ENCODE data around the gene ZFP1. TPM values are rescaled to one million over a fixed set of nuclear protein-coding genes. Genes with fewer than 3 reads are reported as not detected.

ZFP1 gene
- total RNA-seq, 1 experiment from 2014 or later, result 15.3 TPM

- Mint-ChIP-seq H3K4me1 (peaks cover 39 to 57% of the 10 kb centered on the region in 2 experiments), H3K4me3 (peak overlapping the region; percentile 40 to 58)
- TF ChIP-seq CTCF (conservative IDR thresholded peaks at IDR 0.05), result peak; percentile 92
Observed at GRCh38 chr16:75110637-75111513, 37.4 kb upstream of the ZFP1 start.

More at GRCh38 chr16:75110637-75111513, 37.4 kb upstream of the ZFP1 start:
- Histone ChIP-seq H2BK20ac (ENCODE audit: low read depth, low read length, poor library complexity, severe bottlenecking) (no peak overlapping the region), H2AFZ (ENCODE audit: low read length) (no peak overlapping the region), H3K27ac (ENCODE audit: insufficient read length, low read depth, low read length) (no peak overlapping the region), H3K9ac (ENCODE audit: extremely low read depth, insufficient read length, low read length) (no peak overlapping the region), H4K91ac (ENCODE audit: insufficient read length, low read depth, low read length) (no peak overlapping the region), H2AK5ac (ENCODE audit: insufficient read length, low read length) (no peak overlapping the region), H3K79me2 (ENCODE audit: insufficient read depth, low read length) (no peaks in the 10 kb centered on the region), H3K56ac (ENCODE audit: insufficient read length, low read depth, low read length) (no peak overlapping the region), H3T11ph (ENCODE audit: low read length) (no peak overlapping the region), H2BK5ac (ENCODE audit: insufficient read length, low read length) (no peak overlapping the region), H3K4me1 (ENCODE audit: insufficient read depth, low read length) (peaks cover 6% of the 10 kb centered on the region; the same call in 1 of the 2 replicates), H3K18ac (ENCODE audit: insufficient read length, low read depth, low read length) (no peak overlapping the region), H3K23me2 (ENCODE audit: insufficient read length, low read depth, low read length, poor library complexity, severe bottlenecking) (no peaks in the 10 kb centered on the region), H3K27me3 (ENCODE audit: insufficient read depth, low read length) (no peaks in the 10 kb centered on the region), H3K4ac (ENCODE audit: low read depth, low read length) (no peak overlapping the region), H3K9me3 (ENCODE audit: control insufficient read depth, low read depth, low read length) (no peaks in the 10 kb centered on the region), H2BK15ac (ENCODE audit: low read depth, low read length) (no peak overlapping the region), H3K4me2 (ENCODE audit: insufficient read depth, insufficient read length, low read length) (peak overlapping the region; percentile 4), H4K20me1 (ENCODE audit: control insufficient read depth, insufficient read depth, insufficient read length) (no peaks in the 10 kb centered on the region), H3K14ac (ENCODE audit: insufficient read depth, low read length) (no peak overlapping the region), H2BK120ac (ENCODE audit: low read depth, low read length, poor library complexity, severe bottlenecking) (no peak overlapping the region), H3K23ac (ENCODE audit: insufficient read length, low read depth, low read length) (no peak overlapping the region), H2BK12ac (ENCODE audit: insufficient read length, low read depth, low read length) (no peak overlapping the region), H3K79me1 (ENCODE audit: insufficient read depth, low read depth, low read length, poor library complexity, severe bottlenecking) (no peaks in the 10 kb centered on the region), H4K8ac (replicated peaks; ENCODE audit: insufficient read length, low read depth, low read length) (no peak overlapping the region), H4K5ac (ENCODE audit: insufficient read length, low read depth, low read length) (no peak overlapping the region)
- Mint-ChIP-seq H3K9me3 (no peaks in the 10 kb centered on the region), H3K27ac (peak overlapping the region; percentile 35 to 88 (median 85); a peak in 5 of 7 replicates), H3K36me3 (ENCODE audit: insufficient read depth in 1 of 3, low read depth in 3 of 3) (peaks cover 1 to 12% (median 12%) of the 10 kb centered on the region in 3 experiments; a peak in 5 of 7 replicates), H3K27me3 (ENCODE audit: low read depth) (peaks cover 4% of the 10 kb centered on the region; the same call in 1 of the 2 replicates)
- peak; percentile 89 for DNase-seq
- no CpG with 5 or more reads among the region's 28 CpGs for WGBS (ENCODE audit: extremely low coverage, insufficient read length, low lambda C conversion rate)
